ENCODE measurements around the gene MBL2.

DNA sequence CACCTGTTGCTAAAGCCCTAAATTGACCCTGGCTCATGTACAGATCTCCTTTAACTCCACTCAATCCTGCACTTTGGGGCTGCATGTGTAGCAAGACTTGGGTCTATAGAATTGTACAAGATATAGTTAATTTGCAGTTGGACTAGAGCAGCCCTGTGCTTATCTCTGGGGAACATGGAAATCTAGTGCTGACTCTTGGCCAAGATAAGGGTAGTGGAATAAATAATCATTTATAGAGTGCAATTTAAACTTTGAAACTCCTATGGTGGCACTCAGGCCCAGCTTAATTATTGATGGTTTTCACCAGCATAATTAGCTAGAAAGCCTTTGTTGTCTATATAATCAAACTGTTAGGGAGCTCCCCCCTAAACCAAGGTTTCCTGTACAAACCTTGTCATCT is 39.2 kb upstream of the MBL2 start:
- no peak for TF ChIP-seq EZH2phosphoT487 (IDR thresholded peaks at IDR 0.05; ENCODE audit: borderline replicate concordance, low read length)
- TF ChIP-seq, protein P1, sequence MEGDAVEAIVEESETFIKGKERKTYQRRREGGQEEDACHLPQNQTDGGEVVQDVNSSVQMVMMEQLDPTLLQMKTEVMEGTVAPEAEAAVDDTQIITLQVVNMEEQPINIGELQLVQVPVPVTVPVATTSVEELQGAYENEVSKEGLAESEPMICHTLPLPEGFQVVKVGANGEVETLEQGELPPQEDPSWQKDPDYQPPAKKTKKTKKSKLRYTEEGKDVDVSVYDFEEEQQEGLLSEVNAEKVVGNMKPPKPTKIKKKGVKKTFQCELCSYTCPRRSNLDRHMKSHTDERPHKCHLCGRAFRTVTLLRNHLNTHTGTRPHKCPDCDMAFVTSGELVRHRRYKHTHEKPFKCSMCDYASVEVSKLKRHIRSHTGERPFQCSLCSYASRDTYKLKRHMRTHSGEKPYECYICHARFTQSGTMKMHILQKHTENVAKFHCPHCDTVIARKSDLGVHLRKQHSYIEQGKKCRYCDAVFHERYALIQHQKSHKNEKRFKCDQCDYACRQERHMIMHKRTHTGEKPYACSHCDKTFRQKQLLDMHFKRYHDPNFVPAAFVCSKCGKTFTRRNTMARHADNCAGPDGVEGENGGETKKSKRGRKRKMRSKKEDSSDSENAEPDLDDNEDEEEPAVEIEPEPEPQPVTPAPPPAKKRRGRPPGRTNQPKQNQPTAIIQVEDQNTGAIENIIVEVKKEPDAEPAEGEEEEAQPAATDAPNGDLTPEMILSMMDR (IDR thresholded peaks at IDR 0.05; ENCODE audit: low read depth, low read length, poor library complexity, severe bottlenecking): no peak

All from DOHH2 (cell line).